ENCODE results near the gene RAB17.

RAB17 gene

DNA sequence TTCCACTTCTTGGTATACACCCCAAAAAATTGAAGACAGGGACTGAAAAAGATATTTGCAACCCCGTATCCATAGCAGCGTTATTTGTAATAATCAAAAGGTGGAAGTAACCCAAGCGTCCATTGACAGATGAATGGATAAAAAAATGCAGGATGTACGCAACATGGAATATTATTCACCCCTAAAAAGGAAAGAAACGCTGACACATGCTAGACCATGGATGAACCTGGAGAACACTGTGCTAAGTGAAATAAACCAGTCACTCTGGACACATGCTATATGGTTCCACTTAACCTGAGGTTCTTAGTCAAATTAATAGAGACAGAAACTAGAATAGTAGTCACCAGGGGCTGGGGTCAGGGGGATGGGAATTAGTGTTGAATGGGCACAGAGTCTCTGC, 62.8 kb downstream of the RAB17 start:
- Histone ChIP-seq H3K27ac (no peak overlapping the region), H3K4me3 (no peak overlapping the region)
- TF ChIP-seq, protein P1, sequence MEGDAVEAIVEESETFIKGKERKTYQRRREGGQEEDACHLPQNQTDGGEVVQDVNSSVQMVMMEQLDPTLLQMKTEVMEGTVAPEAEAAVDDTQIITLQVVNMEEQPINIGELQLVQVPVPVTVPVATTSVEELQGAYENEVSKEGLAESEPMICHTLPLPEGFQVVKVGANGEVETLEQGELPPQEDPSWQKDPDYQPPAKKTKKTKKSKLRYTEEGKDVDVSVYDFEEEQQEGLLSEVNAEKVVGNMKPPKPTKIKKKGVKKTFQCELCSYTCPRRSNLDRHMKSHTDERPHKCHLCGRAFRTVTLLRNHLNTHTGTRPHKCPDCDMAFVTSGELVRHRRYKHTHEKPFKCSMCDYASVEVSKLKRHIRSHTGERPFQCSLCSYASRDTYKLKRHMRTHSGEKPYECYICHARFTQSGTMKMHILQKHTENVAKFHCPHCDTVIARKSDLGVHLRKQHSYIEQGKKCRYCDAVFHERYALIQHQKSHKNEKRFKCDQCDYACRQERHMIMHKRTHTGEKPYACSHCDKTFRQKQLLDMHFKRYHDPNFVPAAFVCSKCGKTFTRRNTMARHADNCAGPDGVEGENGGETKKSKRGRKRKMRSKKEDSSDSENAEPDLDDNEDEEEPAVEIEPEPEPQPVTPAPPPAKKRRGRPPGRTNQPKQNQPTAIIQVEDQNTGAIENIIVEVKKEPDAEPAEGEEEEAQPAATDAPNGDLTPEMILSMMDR (IDR thresholded peaks at IDR 0.05): no peak
- no peak for DNase-seq (ENCODE audit: low spot score)

DNA sequence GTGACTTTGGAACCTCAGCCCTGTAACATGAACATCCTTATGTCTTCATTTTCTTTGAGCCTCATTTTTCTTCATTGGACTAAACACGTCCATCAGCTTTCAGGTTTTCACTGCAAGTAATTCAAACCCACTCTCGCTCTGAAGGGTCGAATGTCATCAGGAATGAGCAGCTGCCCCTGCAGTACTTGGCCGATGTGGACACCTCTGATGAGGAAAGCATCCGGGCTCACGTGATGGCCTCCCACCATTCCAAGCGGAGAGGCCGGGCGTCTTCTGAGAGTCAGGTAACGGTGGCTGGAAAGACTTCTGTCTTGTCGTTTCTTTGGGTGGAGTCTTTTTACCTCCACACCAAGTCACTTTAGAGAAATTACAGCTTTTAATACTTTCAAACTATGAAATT, 63.3 kb downstream of the RAB17 start:
- no peak for DNase-seq (ENCODE audit: low spot score)
- TF ChIP-seq, protein P1 (IDR thresholded peaks at IDR 0.05): no peak
- Histone ChIP-seq H3K27ac (no peak overlapping the region), H3K4me3 (no peak overlapping the region)

DNA sequence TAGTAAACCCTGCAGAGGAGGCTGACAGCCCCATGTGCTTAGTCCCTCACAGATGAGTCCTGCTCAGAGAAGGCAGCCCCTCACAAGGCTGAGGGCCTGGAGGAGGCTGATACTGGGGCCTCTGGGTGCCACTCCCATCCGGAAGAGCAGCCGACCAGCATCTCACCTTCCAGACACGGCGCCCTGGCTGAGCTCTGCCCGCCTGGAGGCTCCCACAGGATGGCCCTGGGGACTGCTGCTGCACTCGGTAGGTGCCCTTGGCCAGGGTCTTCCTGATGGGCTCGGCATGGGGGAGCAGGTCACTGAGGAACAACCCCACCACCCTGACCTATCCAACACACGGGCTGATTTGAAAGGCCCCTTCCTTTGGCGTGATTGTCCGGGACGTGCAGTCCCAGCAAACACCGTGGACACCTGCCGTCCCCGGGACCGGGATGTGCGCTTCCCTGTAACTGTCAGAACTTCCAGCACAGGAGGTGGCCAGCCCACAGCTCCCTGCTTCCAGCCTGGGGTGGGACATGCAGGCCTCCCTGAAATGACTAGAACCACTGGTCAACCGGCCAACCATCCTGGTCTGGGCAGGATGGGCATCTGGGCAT, 64.9 kb downstream of the RAB17 start:
- H3K27ac ChIP-seq: no peak overlapping the region
- TF ChIP-seq, protein P1 (IDR thresholded peaks at IDR 0.05): no peak
- H3K4me3 ChIP-seq: no peak overlapping the region
- DNase-seq (ENCODE audit: low spot score): no peak

DNA sequence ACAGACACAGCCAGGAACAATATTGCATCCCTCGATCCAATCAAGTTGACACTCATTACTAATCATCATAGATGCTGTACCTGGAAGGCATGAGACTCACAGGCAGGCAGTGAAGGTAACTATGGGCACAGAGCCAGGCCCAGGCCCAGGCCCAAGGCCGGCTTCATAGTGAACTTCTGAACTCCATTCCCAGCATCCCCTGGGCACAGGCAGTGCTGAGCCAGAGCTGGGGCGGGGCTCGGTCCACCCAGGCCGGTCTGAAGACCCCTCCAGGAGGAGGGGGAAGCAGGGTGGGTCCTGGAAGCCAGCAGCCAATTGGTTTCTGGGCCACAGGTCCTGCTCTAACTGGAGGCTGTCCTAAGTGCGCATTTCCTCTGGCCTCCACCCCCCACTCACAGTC, 65.9 kb downstream of the RAB17 start:
- DNase-seq (ENCODE audit: low spot score): no peak
- Histone ChIP-seq H3K4me3 (no peak overlapping the region), H3K27ac (no peak overlapping the region)
- TF ChIP-seq, protein P1 (IDR thresholded peaks at IDR 0.05): no peak

All from coronary artery (tissue), 2 donors.